ENCODE measurements around the gene PPP1R15B.

PPP1R15B gene

DNA sequence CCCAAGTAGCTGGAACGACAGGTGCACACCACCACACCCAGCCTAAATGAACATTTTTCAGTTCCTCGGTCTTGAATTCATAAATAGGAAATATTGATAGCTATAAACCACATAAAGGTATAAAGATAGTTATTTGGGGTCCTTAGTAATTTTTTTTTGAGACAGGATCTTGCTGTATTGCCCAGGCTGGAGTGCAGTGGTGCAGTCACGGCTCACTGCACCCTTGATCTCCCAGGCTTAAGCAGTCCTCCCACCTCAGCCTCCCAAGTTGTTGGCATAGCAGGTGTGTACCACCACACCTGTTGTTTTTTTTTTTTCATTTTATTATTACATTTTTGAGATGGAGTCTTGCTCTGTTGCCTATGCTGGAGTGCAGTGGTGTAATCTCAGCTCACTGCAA is 3.7 kb upstream of the PPP1R15B start:
- TF ChIP-seq, protein P1, sequence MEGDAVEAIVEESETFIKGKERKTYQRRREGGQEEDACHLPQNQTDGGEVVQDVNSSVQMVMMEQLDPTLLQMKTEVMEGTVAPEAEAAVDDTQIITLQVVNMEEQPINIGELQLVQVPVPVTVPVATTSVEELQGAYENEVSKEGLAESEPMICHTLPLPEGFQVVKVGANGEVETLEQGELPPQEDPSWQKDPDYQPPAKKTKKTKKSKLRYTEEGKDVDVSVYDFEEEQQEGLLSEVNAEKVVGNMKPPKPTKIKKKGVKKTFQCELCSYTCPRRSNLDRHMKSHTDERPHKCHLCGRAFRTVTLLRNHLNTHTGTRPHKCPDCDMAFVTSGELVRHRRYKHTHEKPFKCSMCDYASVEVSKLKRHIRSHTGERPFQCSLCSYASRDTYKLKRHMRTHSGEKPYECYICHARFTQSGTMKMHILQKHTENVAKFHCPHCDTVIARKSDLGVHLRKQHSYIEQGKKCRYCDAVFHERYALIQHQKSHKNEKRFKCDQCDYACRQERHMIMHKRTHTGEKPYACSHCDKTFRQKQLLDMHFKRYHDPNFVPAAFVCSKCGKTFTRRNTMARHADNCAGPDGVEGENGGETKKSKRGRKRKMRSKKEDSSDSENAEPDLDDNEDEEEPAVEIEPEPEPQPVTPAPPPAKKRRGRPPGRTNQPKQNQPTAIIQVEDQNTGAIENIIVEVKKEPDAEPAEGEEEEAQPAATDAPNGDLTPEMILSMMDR (IDR thresholded peaks at IDR 0.05; ENCODE audit: control insufficient read depth, insufficient read depth, low read depth, low read length, missing control alignments), result no peak
- H3K4me3 ChIP-seq (ENCODE audit: control insufficient read depth, low read depth, low read length), result no peak overlapping the region
- DNase-seq (ENCODE audit: low read depth), result no peak

DNA sequence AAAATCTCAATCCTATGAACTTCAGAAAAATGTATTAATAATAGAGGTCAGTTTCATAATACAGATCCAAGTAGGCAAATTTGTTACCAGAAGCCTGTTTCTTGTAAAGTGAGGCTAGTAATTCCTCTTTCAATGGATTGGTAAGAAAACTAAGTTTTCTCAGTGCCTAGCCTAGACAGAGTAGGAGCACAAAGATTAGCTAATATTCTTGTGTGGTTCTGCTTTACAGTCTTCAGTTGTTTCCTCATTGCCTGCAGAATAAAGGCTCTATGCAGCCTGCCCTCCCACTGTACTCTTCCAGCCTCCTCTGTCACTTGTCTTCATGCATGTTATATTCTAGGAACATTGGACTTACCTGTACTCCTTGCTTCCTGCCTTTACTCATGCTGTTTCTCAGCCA is 2.4 kb upstream of the PPP1R15B start:
- DNase-seq (ENCODE audit: low read depth), result no peak
- TF ChIP-seq, protein P1 (IDR thresholded peaks at IDR 0.05; ENCODE audit: control insufficient read depth, insufficient read depth, low read depth, low read length, missing control alignments), result no peak
- no peak overlapping the region for H3K4me3 ChIP-seq (ENCODE audit: control insufficient read depth, low read depth, low read length)

DNA sequence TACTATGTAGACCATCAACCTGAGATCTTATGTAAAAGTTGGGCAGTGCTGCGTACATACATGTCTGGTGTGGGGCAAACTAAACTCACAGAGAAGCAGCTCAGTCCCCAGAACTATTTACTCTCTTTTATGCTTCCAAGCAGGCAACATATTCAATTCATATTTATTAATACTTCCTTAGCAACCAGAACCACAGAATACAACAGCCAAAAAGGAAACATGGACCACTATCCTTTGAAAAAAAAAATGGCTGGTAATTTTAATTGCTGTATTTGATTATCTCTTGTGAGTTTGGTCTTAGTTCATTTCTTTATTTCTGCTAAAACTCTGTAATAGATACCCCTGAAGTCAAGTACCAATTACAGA is 1.5 kb upstream of the PPP1R15B start:
- TF ChIP-seq, protein P1 (IDR thresholded peaks at IDR 0.05; ENCODE audit: control insufficient read depth, insufficient read depth, low read depth, low read length, missing control alignments), result no peak
- DNase-seq (ENCODE audit: low read depth), result no peak
- H3K4me3 ChIP-seq (ENCODE audit: control insufficient read depth, low read depth, low read length), result no peak overlapping the region

DNA sequence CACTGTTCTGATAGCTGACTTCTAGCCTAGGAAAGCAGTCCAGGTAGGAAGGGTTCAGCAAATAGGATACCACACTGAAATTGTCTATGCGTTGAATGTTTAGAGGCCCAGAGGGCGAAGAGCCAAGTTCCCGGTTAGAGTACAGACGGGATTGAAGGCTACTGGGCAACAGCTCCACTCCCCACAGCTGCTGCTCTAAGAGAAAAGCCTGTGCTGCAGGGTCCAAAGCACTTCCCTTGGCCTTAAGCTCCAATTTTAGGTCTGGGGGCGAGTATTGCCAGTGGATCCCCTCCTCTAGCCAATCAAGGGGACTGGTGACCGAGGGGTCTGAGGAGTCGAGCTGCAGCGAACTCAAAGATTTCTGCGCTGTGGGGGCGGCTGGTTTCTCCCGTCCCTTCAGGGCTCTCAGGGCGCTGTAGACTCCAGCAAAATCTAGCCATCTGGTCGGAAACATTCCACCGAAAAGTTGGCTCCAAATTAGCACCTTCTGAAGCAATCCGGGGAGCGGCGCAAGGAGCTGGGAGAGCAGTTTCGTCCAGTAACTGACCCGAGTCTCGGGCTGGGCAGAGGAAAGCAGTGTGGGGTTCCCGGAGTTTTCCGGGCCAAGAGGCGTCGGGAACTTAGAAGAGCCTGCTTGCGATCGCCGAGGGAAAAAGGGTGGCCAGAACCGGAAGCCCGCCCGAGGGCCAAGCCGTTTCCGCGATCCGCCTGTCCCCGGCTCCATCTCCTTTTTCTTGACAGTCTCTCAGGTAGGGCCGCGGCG is 748 bp downstream of the PPP1R15B start:
- H3K4me3 ChIP-seq (ENCODE audit: control insufficient read depth, low read depth, low read length), result peak overlapping the region; percentile 72
- no peak for DNase-seq (ENCODE audit: low read depth)
- TF ChIP-seq, protein P1 (IDR thresholded peaks at IDR 0.05; ENCODE audit: control insufficient read depth, insufficient read depth, low read depth, low read length, missing control alignments), result no peak

DNA sequence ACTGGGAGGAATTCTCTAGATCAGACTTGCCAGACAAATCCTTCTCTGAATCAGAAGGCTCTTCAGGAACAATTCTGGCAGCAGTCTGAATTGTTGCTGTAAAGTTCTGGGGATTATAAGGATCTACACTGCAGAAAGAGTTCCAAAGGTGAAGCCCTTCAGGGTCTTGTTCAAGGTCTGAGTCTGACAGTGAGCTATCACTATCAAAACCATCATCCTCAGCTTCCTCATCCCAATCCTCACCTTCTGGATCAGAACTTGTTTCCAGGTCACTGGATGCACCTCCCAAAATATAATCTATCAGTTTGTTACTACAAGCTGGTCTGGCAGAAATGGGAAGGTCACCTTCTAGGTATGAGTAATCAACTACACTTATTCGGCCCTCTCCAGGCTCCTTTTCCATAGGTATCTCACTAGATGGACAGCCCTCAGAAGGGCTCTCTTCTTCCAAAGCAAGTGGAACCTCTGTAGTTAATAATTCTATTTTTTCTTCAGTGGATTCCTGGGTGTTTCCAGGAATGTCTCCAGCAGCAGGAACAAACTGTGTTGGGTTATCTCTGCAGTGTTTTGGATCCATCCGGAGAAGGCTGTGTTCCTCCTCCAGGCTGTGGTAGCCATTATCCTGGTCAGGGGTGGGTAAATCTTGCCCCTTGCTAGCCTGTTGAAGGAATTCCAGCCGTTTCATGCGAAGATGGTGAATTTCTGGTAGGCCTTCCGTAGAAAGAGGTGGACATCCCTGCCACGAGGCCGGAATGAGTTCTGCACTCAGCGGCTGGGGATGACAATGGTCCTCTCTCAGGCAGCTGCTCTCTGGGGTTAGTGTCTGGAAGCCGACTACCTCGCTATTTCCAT is 1.6 kb downstream of the PPP1R15B start:
- no peak for DNase-seq (ENCODE audit: low read depth)
- TF ChIP-seq, protein P1 (IDR thresholded peaks at IDR 0.05; ENCODE audit: control insufficient read depth, insufficient read depth, low read depth, low read length, missing control alignments), result no peak
- H3K4me3 ChIP-seq (ENCODE audit: control insufficient read depth, low read depth, low read length), result peak overlapping the region; percentile 72

DNA sequence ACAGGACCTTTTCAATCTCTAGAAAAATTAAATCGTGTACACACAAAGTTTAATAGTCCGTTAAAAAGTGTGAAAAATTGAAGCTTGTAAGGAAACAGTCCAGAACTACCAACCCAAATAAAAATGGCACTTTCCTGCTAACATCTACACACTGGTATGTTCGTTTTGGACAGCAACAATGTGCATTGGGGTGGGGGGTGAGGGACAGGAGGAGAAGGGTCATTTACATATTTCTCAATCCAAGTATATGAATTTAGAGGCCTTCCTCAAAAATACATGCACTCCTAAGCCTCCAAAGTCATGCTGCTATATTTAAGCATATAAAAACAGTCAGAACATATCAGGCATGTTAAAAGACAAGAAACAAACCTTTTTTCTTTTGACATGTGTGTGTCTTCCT is 2.5 kb downstream of the PPP1R15B start:
- DNase-seq (ENCODE audit: low read depth), result no peak
- TF ChIP-seq, protein P1 (IDR thresholded peaks at IDR 0.05; ENCODE audit: control insufficient read depth, insufficient read depth, low read depth, low read length, missing control alignments), result no peak
- H3K4me3 ChIP-seq (ENCODE audit: control insufficient read depth, low read depth, low read length), result peak overlapping the region; percentile 72

Data from AG09309 (cell line).